Dermis blood vessel endothelial cell (primary cell): ENCODE results near the gene NDUFA8. TPM values are rescaled to one million over a fixed set of nuclear protein-coding genes. Genes with fewer than 3 reads are reported as not detected.

ENCODE experiments used
- DNase-seq: peaks from one replicate; pipeline ENCODE4 v3.0.0; 2010
- total RNA-seq: library from RNA; depleted of rRNA; stranded (reverse); fragments of >200 nt; gene quantifications from 2 replicates; pipeline ENCODE4 v1.2.3, GENCODE V29; 2014

Gene NDUFA8
- total RNA-seq, 1 donor from 2014 or later, result 48.5 TPM

DNA sequence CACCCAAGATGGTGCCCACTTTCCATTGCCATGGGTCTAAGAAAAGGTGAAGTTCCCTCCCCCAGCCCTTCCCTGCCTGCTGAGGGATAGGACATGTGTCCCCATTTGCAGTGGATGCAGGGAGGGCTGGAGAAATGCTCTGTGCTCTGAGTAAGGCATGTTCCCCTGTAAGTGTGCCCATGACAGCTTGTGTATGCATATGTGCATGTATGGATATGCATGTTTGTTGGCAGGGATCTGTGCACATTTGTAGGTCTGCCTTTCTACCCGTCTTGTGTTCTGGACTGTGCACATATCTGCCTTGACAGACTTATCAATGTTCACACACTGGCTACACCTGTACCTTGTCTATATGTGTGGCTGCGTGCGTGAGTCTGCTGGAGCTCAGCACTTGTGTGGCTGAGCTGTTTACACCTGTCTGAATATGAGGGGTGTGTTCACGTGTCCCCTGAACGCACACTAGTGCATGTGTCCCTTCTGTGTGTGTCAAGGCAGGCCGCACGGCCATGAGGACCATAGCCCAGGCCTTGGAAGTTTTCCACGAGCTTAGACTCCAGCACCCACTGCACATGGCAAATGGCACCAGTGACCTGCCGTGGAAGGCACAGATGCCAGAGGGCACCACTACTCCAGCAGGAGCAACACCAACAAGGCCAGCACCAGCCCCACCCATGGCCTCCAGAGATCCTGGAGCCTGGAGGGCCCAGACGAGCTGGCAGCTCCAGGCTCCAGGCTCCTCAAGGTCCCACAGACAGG, 39.1 kb downstream of the NDUFA8 start:
- no peak for DNase-seq

DNA sequence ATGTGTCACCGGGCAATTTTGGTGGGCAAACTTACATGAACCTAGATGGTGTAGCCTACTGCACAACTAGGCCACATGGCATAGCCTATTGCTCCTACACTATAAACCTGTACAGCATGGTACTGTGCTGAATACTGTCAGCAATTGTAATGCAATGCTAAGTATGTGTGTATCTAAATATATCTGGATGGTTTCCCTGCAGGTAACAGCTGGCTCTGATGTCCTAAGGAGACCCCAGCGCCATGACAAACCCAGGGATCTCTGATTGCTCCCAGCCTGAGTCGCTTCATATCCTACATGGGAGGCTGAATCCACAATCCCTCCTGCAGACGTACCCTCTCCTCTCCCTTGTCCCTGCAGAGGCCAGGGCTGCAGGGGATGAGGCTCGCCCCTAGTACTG, 39.9 kb downstream of the NDUFA8 start:
- DNase-seq, result no peak

DNA sequence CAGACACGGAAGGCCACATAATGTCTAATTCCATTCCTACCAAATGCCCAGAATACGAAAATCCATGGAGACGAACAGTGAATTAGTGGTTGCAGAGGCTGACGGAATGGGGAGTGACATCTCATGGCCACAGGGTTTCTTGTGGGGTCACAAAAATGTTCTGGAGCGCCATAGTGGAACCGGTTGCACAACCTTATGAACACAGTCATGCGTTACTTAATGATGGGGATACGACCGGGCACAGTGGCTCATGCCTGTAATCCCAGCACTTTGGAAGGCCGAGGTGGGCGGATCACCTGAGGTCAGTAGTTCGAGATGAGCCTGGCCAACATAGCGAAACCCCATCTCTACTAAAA, 40.4 kb downstream of the NDUFA8 start:
- DNase-seq, result no peak

DNA sequence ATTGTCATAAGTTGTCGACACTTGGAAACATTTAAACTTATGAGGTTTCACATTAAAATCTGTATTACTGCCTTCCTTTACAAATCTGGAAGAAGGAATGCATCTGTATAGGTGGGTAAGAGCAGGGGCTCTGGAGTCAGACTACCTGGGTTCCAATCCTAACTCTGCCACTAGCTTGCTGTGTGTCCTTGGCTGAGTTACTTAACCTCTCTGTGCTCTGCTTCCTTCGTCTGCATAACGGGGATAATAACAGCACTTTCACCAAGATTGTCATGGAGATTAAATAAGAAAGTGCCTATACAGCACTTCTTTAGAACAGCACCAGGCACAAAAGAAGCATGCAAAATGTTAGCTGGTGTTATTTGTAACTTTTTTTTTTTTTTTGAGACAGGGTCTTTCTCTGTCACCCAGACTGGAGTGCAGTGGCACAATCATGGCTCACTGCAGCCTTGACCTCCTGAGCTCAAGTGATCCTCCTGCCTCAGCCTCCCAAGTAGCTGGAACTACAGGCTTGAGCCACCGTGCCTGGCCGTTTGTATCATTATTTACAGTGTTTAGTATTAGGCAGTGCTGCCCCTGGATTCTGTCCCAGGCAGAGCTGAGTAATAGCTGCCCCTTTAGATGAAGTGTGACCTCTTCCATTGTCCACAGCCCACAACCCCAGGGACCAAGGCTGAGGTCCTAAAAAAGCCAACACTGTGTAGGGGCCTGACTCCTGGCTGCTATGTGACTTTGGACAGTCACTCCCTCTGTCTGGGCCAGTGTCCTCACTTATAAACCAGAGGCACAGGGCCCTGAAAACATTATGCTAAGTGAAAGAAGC, 41.0 kb downstream of the NDUFA8 start:
- peak; percentile 23 for DNase-seq

DNA sequence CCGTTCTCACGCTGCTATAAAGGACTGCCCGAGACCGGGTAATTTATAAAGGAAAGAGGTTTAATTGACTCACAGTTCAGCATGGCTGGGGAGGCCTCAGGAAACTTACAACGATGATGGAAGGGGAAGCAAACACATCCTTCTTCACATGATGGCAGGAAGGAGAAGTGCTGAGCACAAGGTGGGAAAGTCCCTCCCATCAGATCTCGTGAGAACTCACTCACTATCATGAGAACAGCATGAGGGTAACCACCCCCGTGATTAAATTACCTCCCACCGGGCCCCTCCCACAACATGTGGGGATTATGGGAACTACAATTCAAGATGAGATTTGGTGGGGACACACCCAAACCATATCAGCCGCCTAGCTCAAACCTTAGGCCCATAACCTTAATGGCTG, 42.3 kb downstream of the NDUFA8 start:
- peak; percentile 37 for DNase-seq

DNA sequence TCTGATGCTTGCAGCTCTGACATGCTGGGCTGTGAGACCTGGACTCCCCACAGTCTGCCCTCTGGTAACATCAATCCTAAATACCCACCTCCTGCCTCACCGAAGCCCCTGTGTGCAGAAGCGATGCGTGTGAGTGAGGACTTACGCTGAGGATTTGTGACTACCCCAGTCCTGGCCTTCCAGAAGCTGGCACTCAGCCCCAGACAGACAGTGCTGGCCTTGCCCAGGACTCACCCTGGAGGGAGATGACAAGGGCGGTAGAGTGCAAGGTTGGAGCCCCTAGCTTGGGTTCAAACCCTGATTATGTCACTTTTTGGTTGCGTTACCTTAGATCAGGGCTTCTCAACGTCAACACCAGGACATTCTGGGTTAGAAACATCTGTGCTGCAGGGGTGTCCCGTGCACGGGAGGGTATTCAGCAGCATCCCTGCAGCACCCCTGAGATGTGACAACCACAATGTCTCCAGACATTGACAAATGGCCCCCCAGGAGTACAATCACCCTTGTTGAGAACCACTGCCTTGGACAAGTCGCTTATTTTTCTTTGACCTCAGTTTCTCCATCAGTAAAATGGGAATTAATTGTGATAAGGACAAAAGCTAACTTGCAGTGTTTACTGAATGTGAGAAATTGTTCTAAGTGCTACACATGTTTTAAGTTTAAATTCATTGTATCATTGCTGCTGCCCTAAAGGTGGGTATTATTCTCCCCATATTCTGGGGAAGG, 43.0 kb downstream of the NDUFA8 start:
- no peak for DNase-seq

DNA sequence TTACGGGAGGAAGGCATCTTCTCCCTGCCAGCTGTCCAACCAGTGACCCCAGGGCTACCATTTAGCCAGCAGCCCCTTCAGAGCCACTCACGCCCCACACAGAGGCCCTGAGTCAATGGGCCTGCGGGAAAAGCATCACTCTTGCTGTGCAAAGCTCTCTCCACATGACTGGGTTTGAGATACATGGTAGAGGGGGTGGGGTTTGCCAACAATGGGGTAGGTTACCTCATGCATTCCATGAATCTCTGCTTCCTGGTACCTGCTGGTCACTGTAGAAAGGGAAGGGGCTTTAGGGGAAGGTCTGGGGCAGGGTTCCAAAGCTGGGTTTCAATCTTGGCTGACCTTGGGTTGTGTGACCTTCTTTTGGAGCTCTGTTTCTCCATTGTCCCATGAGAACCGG, 43.5 kb downstream of the NDUFA8 start:
- no peak for DNase-seq

DNA sequence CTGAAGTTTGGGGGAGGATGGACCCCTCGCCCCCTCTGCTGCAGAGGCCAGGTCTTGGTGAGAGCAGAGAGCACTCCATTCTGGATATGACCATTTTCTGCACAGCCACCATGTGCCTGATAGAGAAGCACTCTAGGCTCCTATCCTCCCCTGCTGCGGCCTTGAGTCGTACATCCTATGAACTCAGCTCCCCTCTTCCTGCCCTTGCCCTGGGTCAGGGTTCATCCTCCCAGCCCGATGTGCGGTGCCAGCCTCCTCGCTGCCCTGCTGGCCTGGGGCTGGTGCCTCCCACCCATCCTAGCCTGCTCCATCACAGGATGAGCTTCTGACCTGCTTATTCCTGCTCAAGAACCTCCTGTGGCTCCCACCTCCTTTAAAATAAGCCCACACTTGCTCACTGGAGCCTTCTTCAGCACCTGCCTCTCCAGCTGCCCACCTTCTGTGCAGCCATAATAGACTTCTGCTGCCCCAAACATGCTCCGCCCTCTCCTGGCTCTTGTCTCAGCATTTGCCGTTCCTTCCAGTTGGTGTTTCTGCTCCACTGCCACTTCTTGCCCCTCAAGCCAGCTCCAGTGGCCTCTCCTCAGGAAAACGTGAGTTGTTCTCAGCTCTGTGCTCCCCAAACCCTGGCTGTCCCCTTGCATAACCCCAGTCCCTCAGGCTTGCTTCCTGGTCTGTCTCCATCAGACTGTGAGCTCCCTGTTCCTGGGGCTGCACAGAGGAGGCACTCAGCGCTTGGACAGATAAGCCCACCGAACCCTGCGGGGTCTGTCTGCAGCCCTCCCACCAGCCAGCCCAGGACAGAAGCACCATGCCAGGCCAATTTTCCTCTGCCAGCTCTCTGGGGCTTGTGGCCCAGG, 44.2 kb downstream of the NDUFA8 start:
- no peak for DNase-seq

DNA sequence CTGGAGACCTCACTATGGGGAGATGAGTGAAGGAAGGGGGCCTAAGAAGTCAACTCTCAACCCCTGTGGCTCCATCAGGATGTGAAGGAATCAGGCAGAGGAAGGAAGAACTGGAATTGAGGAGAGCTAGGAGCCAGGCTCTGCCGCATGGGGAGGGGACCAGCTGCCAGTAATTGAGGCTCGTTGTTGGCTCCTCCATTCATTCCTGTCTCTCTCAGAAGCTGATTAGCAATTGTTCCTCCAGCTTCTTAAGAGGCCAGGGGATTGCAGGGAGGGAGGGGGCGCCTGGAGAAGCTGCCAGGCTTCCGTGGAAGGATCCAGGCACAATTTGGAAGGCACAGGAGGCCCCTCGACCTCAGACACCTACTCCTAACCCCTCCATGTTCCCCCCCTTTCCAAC, 46.0 kb downstream of the NDUFA8 start:
- no peak for DNase-seq

DNA sequence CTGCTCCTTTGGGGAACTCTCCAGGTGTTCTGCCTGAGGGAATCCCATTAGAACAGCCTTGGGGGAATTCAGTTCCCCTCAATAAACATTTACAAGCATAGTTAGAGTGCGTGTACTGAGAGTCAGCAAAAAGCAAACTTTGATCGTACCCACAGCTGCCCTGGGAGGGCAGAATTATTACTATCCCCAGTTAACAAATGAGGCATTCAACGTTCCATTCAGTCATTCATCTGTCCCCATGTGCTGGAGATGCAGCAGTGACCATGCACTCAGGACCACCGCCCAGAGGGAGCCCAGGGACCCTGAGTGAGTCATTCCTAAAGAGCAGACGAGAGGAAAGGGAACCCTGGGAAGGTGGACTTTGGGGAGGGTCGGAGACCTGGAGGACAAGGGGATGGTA, 47.3 kb downstream of the NDUFA8 start:
- no peak for DNase-seq

DNA sequence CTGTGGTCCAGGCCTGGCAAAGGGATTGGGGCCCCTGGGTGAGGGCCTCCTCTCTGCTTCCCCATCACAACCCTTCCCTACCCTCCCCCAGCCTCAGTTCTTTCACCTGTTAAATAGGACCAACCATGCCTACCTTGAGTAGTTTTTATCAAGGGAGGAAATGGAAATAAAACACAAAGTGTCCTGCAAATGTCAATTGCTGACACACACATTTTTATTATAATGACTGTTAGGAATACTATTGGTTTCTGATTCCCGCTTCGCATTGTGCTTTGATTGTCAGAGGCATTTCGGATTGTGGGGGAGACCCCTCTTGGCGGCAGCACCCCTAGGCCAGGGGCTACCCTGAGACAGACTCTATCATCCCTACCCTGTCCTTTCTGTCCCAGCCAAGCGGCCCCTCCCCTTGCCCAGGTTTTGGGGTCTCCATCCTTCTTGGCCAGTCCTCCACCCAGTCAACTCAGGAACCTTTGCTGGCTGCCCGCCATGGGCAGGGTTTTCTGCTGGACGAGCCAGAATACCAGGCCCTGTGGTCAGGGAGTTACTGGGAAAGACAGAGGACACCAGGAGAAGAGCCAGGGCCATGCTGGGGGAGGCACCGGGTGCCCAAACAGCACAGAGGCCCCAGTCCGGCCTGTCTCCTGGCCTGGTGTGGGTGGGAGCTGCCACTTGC, 48.0 kb downstream of the NDUFA8 start:
- DNase-seq, result no peak

DNA sequence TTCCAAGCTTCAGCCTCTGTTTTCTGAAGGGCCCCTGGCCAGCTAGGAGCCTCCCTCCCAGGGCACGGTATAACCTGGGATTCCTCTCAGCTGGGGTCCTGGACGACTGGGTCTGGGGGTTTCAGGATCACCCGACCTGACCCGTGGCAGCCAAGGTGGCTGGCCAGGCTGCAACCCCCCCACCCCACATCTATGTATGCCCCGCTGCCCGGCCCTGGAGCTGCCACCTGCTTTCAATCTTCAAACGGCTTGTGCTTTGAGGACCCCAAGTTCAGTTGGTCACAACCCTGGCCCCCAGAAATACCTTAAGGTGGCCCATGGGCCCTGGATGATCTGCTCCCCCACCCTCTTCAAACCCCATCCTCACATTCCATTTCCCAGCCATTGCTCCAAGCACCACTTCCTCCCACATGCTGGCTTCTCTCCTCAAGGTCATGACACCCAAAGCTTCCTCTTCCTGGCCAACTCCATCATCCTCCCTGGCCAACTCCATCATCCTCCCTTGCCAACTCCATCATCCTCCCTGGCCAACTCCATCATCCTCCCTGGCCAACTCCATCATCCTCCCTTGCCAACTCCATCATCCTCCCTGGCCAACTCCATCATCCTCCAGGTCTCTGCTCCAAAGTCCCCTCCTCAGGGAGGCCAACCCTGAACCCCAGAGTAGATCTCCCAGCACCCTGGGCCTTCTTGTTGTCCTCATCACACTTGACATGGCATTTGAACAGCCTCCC, 49.3 kb downstream of the NDUFA8 start:
- no peak for DNase-seq

DNA sequence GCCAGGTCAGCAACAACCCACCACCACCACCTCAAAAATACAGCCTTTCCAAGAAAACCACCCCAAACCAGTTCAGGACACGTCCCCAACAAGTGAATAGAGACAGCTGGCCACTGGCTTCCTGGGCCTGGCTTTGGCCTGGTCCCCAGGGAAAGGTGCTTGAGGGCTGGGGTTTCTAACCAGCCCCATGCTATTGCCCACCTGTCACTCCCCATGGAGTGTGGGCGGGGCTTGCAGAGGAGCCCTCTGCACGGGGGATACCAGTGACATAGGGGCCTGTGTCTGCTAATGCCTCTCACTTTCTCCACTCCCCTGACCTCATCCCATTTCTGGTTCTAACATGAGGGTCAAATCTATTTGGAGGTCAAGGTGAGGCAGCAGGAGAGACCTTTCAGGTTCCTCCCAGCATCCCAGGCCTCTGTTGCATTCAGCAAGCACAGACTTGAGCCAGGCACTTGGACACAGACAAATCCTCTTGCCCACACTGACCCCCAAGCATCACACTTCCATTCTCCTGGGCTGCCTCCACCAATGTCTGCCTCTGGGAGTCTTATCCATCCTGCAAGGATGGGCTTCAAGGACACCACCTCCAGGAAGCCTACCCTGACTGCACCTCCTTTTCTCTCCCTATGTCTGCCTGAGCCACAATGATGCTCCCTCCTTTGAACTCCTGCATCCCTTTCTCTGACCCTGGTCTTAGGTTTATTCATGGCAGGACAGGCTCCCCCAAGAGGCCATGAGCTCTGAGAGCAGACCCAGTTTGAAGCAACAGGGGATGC, 50.4 kb downstream of the NDUFA8 start:
- DNase-seq, result no peak

DNA sequence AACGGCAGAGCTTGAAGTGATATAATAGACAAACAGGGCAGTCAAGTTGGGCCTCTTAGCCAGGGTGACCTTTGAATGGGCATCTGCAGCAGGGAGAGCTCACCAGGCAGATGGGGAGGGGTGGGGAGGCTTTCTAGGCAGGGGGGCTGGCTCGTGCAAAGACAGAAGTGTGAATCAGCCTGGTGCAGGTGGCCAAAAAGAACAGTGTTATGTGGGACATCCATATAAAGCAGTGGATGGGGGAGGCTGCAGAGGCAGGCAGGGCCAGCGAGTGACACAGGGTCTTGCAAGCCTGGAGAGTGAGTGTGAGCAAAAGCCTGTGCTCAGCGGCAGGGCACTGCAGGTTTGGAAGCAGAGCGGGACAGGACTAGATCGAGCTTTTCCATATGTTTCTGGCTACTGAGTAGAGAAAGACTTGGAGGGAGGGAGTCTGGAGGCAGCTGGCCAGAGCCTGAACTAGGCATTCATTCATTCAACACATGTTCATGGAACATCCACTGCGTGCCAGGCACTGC, 52.2 kb downstream of the NDUFA8 start:
- no peak for DNase-seq

DNA sequence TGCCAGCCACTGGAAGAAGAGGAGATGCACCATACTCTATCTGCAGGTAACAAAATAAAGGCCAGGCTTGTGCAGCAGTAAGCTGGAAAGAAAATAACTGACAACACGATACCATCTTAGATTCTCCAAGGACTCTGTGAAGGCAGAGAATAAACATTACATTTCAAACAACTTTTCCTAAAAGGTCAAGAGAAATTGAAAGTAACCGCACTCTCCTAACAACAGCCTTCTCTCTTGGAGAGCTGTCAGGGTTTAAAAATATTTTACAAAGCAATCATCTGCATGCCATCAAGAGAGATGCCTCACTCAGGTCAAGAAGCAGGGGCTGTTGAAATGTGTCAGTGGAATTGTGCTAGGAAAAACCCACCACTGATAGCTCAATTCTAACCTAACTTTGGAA, 53.0 kb downstream of the NDUFA8 start:
- DNase-seq, result no peak

DNA sequence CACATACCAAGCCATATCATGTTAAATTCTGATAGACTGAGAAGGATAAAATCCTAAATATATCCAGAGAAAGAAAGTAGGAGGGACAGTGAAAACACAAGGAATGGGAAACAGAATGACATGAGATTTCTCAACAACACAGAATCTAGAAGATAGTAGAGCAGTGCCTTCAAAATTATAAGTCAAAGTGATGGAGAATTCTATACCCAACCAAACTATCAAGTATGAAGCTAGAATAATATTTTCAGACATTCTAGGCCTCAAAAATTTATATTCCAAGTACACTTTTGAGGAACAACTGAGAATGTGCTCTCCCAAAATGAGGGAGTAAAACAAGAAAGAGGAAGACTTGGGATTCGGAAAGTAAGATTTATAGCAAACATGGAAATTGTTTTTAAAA, 55.6 kb downstream of the NDUFA8 start:
- DNase-seq, result no peak

DNA sequence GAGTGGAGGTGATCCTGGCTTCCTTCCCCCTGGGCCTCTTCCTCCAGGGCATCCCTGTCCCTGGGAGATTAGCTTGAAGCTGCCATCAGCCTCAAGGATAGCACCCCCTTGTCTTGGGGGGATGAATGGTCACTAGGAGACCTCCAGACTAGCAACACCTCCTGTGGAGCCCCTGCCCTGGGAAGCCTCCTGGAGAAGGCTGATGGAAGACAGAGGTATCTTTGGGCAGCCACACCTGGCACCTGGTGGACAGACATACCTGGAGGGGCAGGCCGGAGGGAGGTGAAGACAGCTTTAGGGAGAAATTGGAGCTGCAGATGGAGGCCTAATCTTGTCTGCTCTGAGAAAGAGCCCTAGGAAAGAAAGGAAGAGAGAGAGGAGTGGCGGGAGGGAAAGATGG, 57.4 kb downstream of the NDUFA8 start:
- no peak for DNase-seq

DNA sequence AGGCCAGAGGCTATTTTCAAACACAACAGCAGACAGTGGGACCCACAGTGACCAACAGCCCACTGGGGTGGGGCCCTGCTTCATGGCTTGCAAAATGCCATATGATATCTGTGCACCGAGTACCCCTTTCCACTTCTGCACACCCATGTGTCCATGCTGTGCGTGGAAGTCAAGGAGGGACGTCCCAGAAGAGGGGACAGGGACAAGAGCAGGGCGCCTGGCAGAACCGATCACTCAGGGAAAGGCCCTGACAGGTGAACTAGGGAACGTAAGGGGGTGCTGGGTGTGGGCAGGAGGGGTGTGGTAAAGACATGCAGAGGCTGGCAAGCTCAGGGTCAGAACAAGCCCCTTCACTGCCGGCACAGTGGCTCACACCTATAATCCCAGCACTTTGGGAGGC, 58.8 kb downstream of the NDUFA8 start:
- DNase-seq, result no peak

DNA sequence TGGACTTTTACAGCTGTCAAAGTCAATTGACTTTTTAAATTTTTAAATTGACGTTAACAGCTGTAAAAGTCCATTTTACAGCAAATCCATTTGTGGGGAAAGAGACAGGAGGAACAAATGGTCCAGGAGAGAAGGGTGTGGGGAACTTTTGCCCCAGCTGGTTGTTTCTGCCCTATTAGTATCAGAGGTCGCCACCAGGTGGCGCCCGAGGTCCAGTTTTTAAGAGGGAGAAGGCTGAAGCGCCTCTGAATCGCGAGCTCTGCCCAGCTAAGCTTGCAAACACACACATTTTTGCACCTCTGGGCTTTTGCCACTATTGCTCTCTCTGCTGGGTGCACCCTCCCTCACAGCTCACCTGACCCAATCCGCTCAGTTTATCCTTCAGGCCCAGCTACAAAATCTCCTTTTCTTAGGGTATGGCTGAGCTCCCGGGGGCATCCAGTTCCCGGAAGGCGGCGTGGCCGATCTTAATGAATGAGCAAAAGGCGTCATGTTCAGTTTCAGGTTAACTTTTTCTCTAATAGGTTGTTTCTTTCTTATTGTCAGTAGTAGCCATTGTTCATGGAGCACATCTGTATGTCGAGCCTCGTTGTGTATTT, 60.2 kb downstream of the NDUFA8 start:
- DNase-seq, result peak; percentile 85
